Measurements from ENCODE around the gene PEX14. TPM values are rescaled to one million over a fixed set of nuclear protein-coding genes. Genes with fewer than 3 reads are reported as not detected.

Gene PEX14
- total RNA-seq, 2 experiments from 2014 or later = 21.6 to 25.2 TPM

- no peaks in the 10 kb centered on the region for H3K27me3 Mint-ChIP-seq
- H3K9me3 Mint-ChIP-seq = no peaks in the 10 kb centered on the region
- H3K27ac Mint-ChIP-seq = no peak overlapping the region
- peaks cover 10% of the 10 kb centered on the region for H3K4me1 Mint-ChIP-seq
- H3K4me3 Mint-ChIP-seq = no peak overlapping the region
- POLR2A ChIA-PET = interaction anchor here (0.7 kb wide), 1 partner anchor 12 kb away, joined by 3 read pairs; no protein-coding TSS in a partner anchor
- peaks cover 13% of the 10 kb centered on the region for H3K36me3 Mint-ChIP-seq
- ATAC-seq (ENCODE audit: low read depth) (no peak), DNase-seq (no peak)
Observed at GRCh38 chr1:10537082-10537766, 62.5 kb downstream of the PEX14 start.

DNA sequence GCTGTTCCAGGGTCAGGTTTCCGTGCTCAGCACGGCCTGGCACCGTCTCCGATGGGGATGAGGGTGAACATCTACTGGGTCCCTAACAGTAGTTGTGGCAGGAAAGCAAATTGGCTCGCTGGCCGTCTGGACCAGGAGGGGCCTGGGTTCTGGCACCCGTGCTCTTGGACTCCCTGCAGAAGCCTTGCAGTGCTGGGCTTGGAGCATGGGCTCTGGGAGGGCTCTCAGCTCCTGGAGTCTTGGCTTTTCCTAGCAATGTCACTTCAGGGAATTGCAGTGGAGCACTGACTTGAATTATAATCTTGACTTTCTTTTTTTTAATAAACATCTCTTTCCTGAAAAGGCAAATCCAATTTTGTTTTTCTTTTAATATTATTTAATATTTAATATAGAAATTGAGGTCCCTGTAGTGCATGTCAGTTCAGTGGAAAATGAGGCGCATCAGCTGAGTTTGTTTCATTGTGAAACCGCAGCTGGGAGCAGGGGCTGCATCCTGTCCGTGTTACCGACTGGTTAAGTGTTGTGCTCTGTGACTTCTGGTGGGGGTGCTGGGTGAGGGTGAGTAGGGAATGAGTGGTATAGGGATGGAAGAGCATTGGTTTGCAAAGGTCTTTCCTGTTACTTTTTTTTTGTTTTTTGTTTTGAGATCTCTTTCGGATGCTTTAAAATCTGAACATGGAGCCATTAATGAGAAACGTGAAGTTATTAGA, 64.1 kb downstream of the PEX14 start:
- Mint-ChIP-seq H3K27me3 (no peaks in the 10 kb centered on the region), H3K9me3 (no peaks in the 10 kb centered on the region), H3K27ac (peak overlapping the region; percentile 61), H3K4me3 (no peak overlapping the region), H3K36me3 (peaks cover 20% of the 10 kb centered on the region), H3K4me1 (peaks cover 17% of the 10 kb centered on the region)
- DNase-seq (no peak), ATAC-seq (ENCODE audit: low read depth) (no peak)
- POLR2A ChIA-PET = interaction anchor here (0.5 kb wide), 1 partner anchor 1047 kb away, joined by 4 read pairs; no protein-coding TSS in a partner anchor

DNA sequence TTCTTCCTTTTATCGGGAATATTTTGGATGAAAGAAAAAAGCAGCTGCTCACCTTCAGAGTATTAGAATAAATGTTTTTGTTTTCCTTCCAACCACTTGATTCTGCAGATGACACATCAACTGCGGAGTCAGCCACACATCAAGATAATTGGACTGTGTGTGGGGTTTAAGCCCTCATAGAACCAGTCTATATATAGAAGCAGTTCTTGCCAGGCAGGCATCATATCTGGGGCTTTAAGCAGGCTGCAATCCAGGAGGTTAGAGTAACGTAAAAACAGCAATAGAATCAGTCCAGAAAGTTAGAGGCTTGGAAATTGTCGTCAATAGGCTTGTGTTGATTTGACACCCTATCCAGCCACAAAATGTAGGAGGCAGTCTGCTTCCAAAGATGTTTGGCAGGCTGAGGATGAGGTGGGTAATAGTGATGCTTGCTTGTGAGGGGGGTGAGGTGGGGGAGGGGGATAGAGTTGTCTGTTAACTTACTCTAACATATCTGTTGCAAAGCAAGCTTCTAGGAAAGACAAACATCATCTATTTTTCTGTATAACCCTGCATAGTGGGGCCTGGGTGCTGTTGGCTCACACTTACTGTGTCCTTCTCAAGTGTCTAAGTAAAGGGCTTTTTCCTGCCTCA, 64.8 kb downstream of the PEX14 start:
- Mint-ChIP-seq H3K4me1 (peaks cover 22% of the 10 kb centered on the region), H3K27me3 (no peaks in the 10 kb centered on the region), H3K4me3 (no peak overlapping the region), H3K27ac (no peak overlapping the region), H3K9me3 (no peaks in the 10 kb centered on the region), H3K36me3 (peaks cover 18% of the 10 kb centered on the region)
- POLR2A ChIA-PET = no interaction called here
- ATAC-seq (ENCODE audit: low read depth) (no peak), DNase-seq (no peak)

DNA sequence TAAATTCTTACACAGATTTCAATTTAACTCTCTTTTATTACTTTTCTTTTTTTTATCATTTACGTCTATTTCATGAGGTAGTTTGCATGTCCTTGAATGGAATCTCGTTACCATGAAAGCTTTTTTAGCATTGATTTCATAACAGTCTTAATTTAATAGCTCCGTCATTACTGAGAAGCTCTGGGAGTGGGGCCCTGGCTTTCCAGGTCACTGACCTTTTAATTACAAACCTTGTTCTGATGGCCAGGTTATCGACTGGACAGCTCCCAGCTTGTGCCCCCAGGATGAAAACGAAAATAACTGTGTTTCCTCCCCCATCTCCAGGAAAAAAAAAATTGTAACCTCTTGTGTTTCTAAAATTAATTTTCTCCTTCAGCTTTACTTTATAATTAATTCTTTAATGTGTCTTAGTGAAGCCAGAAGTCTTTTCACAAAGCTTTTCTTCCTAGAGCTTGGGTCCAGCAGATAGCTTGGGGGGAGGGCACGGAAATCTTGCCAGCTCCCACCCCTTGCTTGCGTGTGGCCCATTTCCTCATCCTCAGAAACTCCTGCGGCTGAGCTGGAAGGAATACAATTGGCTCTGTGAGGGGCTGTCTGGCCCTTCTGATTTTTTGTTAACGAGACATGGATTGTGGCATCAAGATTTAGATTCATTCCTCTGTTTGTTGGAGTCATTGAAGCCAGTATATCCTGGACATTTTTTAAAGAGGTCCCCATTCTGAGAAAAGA, 65.7 kb downstream of the PEX14 start:
- Mint-ChIP-seq H3K27ac (no peak overlapping the region), H3K4me1 (peaks cover 22% of the 10 kb centered on the region)

GRCh38 chr1:10541286-10541685, 66.5 kb downstream of the PEX14 start:
- H3K36me3 Mint-ChIP-seq = peaks cover 17% of the 10 kb centered on the region

More for the DNA sequence above, 65.7 kb downstream of the PEX14 start:
- no peak for DNase-seq
- no peak for ATAC-seq (ENCODE audit: low read depth)
- no peak overlapping the region for H3K4me3 Mint-ChIP-seq
- H3K36me3 Mint-ChIP-seq = peaks cover 20% of the 10 kb centered on the region
- no peaks in the 10 kb centered on the region for H3K9me3 Mint-ChIP-seq
- POLR2A ChIA-PET = no interaction called here
- H3K27me3 Mint-ChIP-seq = no peaks in the 10 kb centered on the region

DNA sequence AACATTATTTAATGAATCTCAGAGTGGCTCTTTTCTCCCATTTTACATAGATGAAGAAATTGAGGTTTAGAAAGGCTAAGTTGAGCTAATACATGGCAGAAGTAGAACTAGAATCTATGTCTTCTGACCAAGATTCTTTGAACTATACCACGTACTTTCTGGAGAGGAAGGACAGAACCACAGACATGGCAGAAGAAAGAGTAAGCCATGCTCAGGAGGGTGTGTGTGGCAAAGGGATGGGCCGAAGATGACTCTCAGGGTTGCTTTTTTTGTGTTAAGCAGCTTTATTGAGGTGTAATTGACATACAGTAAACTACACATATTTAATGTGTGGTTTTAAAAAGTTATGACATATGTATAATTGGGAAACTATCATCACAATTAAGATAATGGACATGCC, 69.5 kb downstream of the PEX14 start:
- H3K4me3 Mint-ChIP-seq = peak overlapping the region; percentile 55
- no peaks in the 10 kb centered on the region for H3K27me3 Mint-ChIP-seq
- POLR2A ChIA-PET = interaction anchor here (1.0 kb wide), 1 partner anchor 36 kb away, joined by 3 read pairs; no protein-coding TSS in a partner anchor
- peak overlapping the region; percentile 46 for H3K27ac Mint-ChIP-seq
- H3K4me1 Mint-ChIP-seq = peaks cover 23% of the 10 kb centered on the region
- H3K9me3 Mint-ChIP-seq = no peaks in the 10 kb centered on the region
- no peak for DNase-seq
- ATAC-seq (ENCODE audit: low read depth) = peak; percentile 90
- peaks cover 13% of the 10 kb centered on the region for H3K36me3 Mint-ChIP-seq

More at GRCh38 chr1:10541286-10541685, 66.5 kb downstream of the PEX14 start:
- no peak for DNase-seq
- Mint-ChIP-seq H3K4me1 (peaks cover 22% of the 10 kb centered on the region), H3K27ac (no peak overlapping the region), H3K4me3 (no peak overlapping the region), H3K27me3 (no peaks in the 10 kb centered on the region), H3K9me3 (no peaks in the 10 kb centered on the region)
- POLR2A ChIA-PET = no interaction called here
- ATAC-seq (ENCODE audit: low read depth) = no peak

DNA sequence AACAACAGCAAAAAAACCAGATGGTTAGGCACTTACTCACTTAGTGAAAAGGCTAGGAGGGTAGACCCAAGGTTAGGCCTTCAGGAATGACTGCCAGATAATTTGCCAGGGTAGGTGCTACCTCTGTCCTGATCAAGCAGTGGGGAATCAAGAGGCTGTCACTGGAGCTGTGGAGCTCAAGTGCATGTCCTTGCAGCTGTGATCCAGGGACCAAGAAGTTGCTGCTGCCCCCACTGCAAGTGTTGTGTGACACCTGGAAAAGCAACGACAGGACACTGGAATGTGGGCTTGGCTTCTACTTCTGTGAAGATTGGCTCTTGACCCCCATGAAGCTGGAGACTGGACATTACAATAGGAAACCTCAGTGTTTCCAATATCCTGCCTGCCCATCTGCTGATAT, 72.1 kb downstream of the PEX14 start:
- POLR2A ChIA-PET = no interaction called here
- no peaks in the 10 kb centered on the region for H3K27me3 Mint-ChIP-seq
- peaks cover 21% of the 10 kb centered on the region for H3K4me1 Mint-ChIP-seq
- peaks cover 12% of the 10 kb centered on the region for H3K36me3 Mint-ChIP-seq
- no peak overlapping the region for H3K4me3 Mint-ChIP-seq
- H3K9me3 Mint-ChIP-seq = no peaks in the 10 kb centered on the region
- no peak overlapping the region for H3K27ac Mint-ChIP-seq
- DNase-seq (no peak), ATAC-seq (ENCODE audit: low read depth) (no peak)

DNA sequence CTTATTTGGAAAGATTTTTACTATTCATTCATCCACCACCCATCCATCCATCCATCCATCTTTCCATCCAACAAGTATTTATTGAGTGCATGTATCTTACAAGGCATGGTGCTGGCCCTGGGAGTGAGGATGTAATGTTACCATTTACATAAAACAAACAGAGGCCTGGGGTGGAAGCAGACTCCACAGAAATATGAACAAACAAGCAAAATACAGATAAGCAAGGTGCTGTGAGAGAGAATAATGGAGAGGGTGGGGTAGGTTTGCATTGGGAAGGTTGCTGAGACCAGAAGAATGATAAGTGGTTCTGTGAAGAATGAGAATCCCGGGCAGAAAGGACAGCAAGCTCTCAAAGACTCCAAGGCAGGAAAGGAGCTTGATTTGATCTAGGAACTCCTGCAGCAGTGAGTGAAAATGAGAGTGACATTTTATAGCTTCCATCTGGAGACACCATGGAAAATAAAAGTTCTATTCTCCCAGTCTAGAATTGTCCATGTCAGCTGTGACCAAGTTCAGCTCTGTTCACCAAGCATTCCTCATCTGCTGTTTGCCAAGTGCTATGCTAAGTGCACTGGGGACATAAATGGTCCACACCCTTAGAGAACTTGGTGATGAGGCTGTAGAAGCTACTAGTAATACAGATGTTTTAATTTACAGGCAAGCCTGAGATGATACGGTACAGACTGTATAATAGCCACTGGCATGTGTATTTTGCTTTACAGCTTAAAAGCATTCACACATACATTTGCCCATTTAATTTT, 75.3 kb downstream of the PEX14 start:
- POLR2A ChIA-PET = no interaction called here
- Mint-ChIP-seq H3K9me3 (no peaks in the 10 kb centered on the region), H3K27ac (no peak overlapping the region), H3K4me3 (no peak overlapping the region), H3K4me1 (peaks cover 8% of the 10 kb centered on the region), H3K36me3 (peaks cover 2% of the 10 kb centered on the region), H3K27me3 (no peaks in the 10 kb centered on the region)
- ATAC-seq (ENCODE audit: low read depth) (no peak), DNase-seq (no peak)

DNA sequence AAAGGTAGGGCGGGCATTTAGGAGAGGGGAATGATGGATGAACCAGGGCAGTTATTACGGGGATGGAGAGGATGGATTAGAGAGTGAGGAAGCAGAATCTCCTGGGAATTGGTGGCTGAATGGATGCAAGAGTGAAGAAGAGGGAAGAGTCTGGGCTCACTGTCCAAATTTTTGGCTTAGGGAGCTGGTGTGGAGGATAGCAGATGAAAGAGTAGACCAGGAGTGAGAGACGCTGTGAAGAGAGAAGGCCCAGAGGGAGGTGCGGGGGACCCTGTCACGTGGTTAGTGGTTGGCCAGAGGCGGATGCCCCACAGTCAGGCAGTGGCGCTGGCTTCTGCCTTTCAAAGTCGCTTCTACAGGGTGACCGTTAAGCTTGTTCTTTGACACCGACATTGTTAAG, 78.4 kb downstream of the PEX14 start:
- H3K36me3 Mint-ChIP-seq = no peaks in the 10 kb centered on the region
- no peak for DNase-seq
- H3K4me1 Mint-ChIP-seq = peaks cover 8% of the 10 kb centered on the region
- H3K4me3 Mint-ChIP-seq = no peak overlapping the region
- H3K9me3 Mint-ChIP-seq = no peaks in the 10 kb centered on the region
- no peak overlapping the region for H3K27ac Mint-ChIP-seq
- ATAC-seq (ENCODE audit: low read depth) = no peak
- POLR2A ChIA-PET = no interaction called here
- no peaks in the 10 kb centered on the region for H3K27me3 Mint-ChIP-seq

- POLR2A ChIA-PET = no interaction called here
- H3K27me3 Mint-ChIP-seq = no peaks in the 10 kb centered on the region
- no peak for ATAC-seq (ENCODE audit: low read depth)
- no peak for DNase-seq
- H3K36me3 Mint-ChIP-seq = no peaks in the 10 kb centered on the region
- peak overlapping the region; percentile 58 for H3K27ac Mint-ChIP-seq
- no peak overlapping the region for H3K4me3 Mint-ChIP-seq
- peaks cover 3% of the 10 kb centered on the region for H3K4me1 Mint-ChIP-seq
- no peaks in the 10 kb centered on the region for H3K9me3 Mint-ChIP-seq
Observed at GRCh38 chr1:10555635-10556429, 81.1 kb downstream of the PEX14 start.

DNA sequence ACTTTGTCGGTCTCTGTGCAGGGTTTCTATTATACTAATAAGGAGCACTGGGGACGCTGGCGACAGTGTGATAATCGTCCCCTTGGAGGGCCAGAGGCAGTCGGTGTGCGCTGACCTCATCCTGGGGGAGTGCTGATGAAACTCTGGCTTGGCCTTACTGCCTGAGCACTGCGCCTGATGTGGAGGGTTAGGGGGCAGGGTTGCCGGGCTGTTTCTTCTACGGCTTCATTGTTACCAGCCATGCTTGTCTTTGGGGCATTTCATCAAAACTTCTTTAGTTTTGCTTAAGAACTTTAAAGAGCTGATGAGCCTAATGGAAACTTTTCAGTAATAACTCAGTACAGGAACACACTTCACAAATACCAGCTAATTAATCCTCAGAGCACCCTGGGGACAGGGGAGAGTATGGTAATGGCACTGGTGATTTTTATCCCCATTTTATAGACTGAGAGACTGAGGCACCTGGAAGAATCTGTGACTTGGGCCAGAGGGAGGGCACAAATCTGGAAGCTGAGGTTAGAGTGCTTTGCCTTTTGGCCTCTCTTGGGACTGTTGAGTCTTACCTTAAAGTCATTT, 81.8 kb downstream of the PEX14 start:
- POLR2A ChIA-PET = no interaction called here
- H3K4me1 Mint-ChIP-seq = peaks cover 3% of the 10 kb centered on the region
- peaks cover 2% of the 10 kb centered on the region for H3K36me3 Mint-ChIP-seq
- DNase-seq (no peak), ATAC-seq (ENCODE audit: low read depth) (no peak)
- H3K27ac Mint-ChIP-seq = no peak overlapping the region
- no peak overlapping the region for H3K4me3 Mint-ChIP-seq
- no peaks in the 10 kb centered on the region for H3K9me3 Mint-ChIP-seq
- H3K27me3 Mint-ChIP-seq = no peaks in the 10 kb centered on the region

DNA sequence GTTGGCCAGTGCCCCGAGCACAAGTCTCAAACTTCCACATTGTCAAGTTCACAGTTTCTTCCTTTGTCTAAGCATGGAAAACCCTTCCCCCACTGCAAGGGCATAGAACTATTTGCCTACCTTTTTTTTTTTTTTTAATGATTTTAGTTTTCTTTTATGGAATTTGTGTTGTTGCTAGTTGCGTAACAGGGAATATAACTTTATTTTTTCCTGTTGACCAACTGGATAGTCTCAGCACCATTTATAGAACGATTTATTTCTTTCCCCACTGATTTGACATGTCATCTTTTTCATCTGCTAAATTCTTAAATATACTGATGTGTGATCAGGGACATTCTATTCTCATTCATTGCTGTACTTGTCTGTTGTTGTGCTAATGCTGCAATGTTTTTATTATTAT, 83.0 kb downstream of the PEX14 start:
- DNase-seq (no peak), ATAC-seq (ENCODE audit: low read depth) (no peak)
- Mint-ChIP-seq H3K27me3 (no peaks in the 10 kb centered on the region), H3K4me3 (no peak overlapping the region), H3K4me1 (peaks cover 6% of the 10 kb centered on the region), H3K36me3 (peaks cover 5% of the 10 kb centered on the region), H3K9me3 (no peaks in the 10 kb centered on the region), H3K27ac (no peak overlapping the region)
- POLR2A ChIA-PET = no interaction called here

Measured in activated naive CD8-positive, alpha-beta T cell treated with anti-CD3 and anti-CD28 coated beads, Interleukin-2, amount 10 ng/mL, durations not matched to agents 7 days and 5 days (primary cell).